PC-9 (cell line): ENCODE results near the gene P4HA3. TPM values are rescaled to one million over a fixed set of nuclear protein-coding genes. Genes with fewer than 3 reads are reported as not detected.

Experiments used
- BruUV-seq: library from RNA; stranded (reverse); fragments of 400-500 nt; replicated peaks from 2 replicates; lab custom pipeline; 2021; lab: Mats Ljungman, UMichigan
- CTCF ChIA-PET: fragments of 300-600 bp; sonication (Branson Sonifier 250); formaldehyde crosslinking; loops from one replicate; lab custom pipeline; 2022; ENCODE audit warnings: antibody characterized with exemption; lab: Charles Lee
- POLR2A ChIA-PET: fragments of 300-600 bp; sonication (Branson Sonifier 250); formaldehyde crosslinking; loops from one replicate; lab custom pipeline; 2022; ENCODE audit warnings: antibody characterized with exemption; ENCODE audit not compliant: unreplicated experiment; lab: Charles Lee
- DNase-seq, 2 experiments: peaks; one replicate each; pipeline versions ENCODE4 v3.0.0 to v3.0.0-alpha.2; 2015 to 2022; ENCODE audit warnings: mixed read lengths in 1 of 2
- H2AFZ ChIP-seq: fragments of 200-600 bp; sonication (generic); 2 replicates; pipeline ENCODE4 v1.8.1; 2017; ENCODE audit warnings: antibody characterized with exemption
- H3F3A ChIP-seq: fragments of 200-600 bp; sonication (generic); 2 replicates; pipeline ENCODE4 v1.8.1; 2017; ENCODE audit warnings: antibody characterized with exemption, mild to moderate bottlenecking, low read depth; ENCODE audit not compliant: insufficient read depth
- H3K27ac ChIP-seq: fragments of 200-600 bp; sonication (generic); 2 replicates; pipeline ENCODE4 v1.6.1; 2016; ENCODE audit warnings: mixed run types
- H3K27me3 ChIP-seq: fragments of 200-600 bp; sonication (generic); 2 replicates; pipeline ENCODE4 v1.6.1; 2016; ENCODE audit warnings: low read depth, mixed run types; ENCODE audit not compliant: insufficient read depth
- H3K36me3 ChIP-seq: fragments of 200-600 bp; sonication (generic); 2 replicates; pipeline ENCODE4 v1.6.1; 2016; ENCODE audit warnings: low read depth, mixed run types
- H3K4me1 ChIP-seq: fragments of 200-600 bp; sonication (generic); replicated peaks from 2 replicates; pipeline ENCODE4 v1.6.1; 2016; ENCODE audit warnings: mixed run types; ENCODE audit not compliant: insufficient read depth
- H3K4me2 ChIP-seq: fragments of 200-600 bp; sonication (generic); 2 replicates; pipeline ENCODE4 v1.6.1; 2017; ENCODE audit warnings: mixed run types
- H3K4me3 ChIP-seq: fragments of 200-600 bp; sonication (generic); 2 replicates; pipeline ENCODE4 v1.6.1; 2016; ENCODE audit warnings: mixed run types
- H3K79me2 ChIP-seq: fragments of 200-600 bp; sonication (generic); 2 replicates; pipeline ENCODE4 v1.6.1; 2017; ENCODE audit warnings: low read depth, mixed run types
- H3K9me2 ChIP-seq: fragments of 200-600 bp; sonication (generic); 2 replicates; pipeline ENCODE4 v1.8.1; 2017; ENCODE audit warnings: mild to moderate bottlenecking; ENCODE audit not compliant: insufficient read depth
- H3K9me3 ChIP-seq: fragments of 200-600 bp; sonication (generic); 2 replicates; pipeline ENCODE4 v1.8.1; 2016; ENCODE audit warnings: low read depth; ENCODE audit not compliant: insufficient read depth
- H4K20me1 ChIP-seq: fragments of 200-600 bp; sonication (generic); 2 replicates; pipeline ENCODE4 v1.8.1; 2017; ENCODE audit not compliant: insufficient read depth
- EZH2 ChIP-seq: fragments of 200-600 bp; sonication (generic); IDR thresholded peaks from 2 replicates; pipeline ENCODE4 v1.8.0; 2017; ENCODE audit warnings: antibody characterized with exemption, low read depth
- intact Hi-C: fragments of 100-400 bp; cut with micrococcal nuclease; formaldehyde crosslinking; loops from one replicate; pipeline ENCODE4 v1.10.0; 2022; ENCODE audit not compliant: unreplicated experiment
- total RNA-seq: library from RNA; stranded (reverse); gene quantifications from 2 replicates; pipeline ENCODE4 v1.2.3, GENCODE V29; 2021
- TF ChIP-seq, protein P1 (sequence below): fragments of 200-600 bp; sonication (generic); conservative IDR thresholded peaks from 2 replicates; pipeline ENCODE4 v1.6.1; 2017; ENCODE audit warnings: mixed run types, antibody characterized with exemption, mild to moderate bottlenecking, moderate library complexity

P4HA3 gene
- total RNA-seq, 1 experiment from 2014 or later: 0.22 TPM

DNA sequence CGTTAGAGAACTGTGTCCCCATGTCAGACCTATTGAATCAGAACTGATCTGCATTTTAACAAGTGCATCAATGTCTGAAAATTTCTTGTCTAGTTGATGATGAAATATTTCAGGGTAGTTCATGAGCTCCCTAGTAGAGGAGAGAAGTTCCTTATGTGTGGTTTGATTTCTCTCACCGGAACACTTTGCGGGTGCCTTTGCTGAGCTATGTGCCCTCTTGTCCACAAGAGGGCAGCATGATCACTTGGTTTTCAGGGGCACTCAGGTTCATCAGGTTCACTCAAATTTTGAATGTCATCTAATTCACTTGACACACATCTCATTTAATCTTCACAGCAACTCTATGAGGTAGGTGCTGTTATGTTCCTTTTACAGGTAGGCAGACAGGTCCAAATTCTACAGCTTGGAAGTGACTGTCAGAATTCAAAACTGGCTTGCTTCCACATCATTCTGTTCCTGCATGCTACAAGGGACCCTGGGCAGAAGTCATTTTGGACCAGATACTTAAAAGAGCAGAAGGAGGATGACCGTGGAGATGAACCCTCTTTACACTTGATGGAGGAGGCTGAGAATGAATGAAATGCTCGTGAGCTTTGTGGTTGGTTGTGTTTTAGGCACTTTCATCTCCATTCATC lies 55.6 kb downstream of the P4HA3 start:
- BruUV-seq: no TSS peak
- ChIA-PET CTCF (interaction anchor here (0.6 to 3.1 kb wide), 10 partner anchors 13 to 315 kb away, joined by 3 to 50 read pairs (median 3); no protein-coding TSS in a partner anchor), POLR2A (interaction anchor here (0.6 to 1.1 kb wide), 4 partner anchors 142 to 336 kb away, joined by 3 to 9 read pairs (median 3); partner anchors contain the start of gene POLD3)
- Histone ChIP-seq H3K4me3 (no peak overlapping the region), H3K36me3 (no peaks in the 10 kb centered on the region), H3K79me2 (no peaks in the 10 kb centered on the region), H3K9me2 (no peaks in the 10 kb centered on the region), H4K20me1 (no peaks in the 10 kb centered on the region), H3F3A (peaks cover 5% of the 10 kb centered on the region; the same call in 1 of the 2 replicates), H3K4me2 (no peak overlapping the region), H3K4me1 (no peaks in the 10 kb centered on the region), H2AFZ (no peak overlapping the region), H3K27ac (no peak overlapping the region), H3K27me3 (no peaks in the 10 kb centered on the region), H3K9me3 (no peaks in the 10 kb centered on the region)
- intact Hi-C loops: loop anchor here (1.0 to 10.0 kb wide), 6 partner anchors 141 to 479 kb away; partner anchors contain the start of genes CHRDL2 and PGM2L1
- DNase-seq: peak; percentile 52 to 60
- TF ChIP-seq, protein P1, sequence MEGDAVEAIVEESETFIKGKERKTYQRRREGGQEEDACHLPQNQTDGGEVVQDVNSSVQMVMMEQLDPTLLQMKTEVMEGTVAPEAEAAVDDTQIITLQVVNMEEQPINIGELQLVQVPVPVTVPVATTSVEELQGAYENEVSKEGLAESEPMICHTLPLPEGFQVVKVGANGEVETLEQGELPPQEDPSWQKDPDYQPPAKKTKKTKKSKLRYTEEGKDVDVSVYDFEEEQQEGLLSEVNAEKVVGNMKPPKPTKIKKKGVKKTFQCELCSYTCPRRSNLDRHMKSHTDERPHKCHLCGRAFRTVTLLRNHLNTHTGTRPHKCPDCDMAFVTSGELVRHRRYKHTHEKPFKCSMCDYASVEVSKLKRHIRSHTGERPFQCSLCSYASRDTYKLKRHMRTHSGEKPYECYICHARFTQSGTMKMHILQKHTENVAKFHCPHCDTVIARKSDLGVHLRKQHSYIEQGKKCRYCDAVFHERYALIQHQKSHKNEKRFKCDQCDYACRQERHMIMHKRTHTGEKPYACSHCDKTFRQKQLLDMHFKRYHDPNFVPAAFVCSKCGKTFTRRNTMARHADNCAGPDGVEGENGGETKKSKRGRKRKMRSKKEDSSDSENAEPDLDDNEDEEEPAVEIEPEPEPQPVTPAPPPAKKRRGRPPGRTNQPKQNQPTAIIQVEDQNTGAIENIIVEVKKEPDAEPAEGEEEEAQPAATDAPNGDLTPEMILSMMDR: peak; percentile 97
- TF ChIP-seq EZH2: no peak

DNA sequence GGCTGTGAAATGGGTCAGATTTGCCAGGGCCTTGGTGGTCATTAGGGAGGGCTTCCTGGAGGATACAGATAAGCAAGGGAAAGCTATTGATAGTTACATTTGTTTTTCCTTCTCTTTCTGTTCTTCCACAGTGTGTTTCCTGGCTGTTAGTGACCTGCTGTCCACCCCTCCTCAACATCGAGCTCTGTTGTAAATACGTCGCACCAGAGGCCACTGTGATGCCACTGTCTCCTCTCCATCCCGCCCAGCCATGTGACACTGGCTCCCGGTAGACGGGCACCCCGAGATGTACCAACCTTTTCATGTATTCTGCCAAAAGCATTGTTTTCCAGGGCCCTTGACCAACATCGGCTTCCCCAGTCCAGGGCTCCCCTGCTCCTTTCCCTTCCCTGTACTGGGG lies 58.1 kb downstream of the P4HA3 start:
- H3K79me2 ChIP-seq: no peaks in the 10 kb centered on the region
- no TSS peak for BruUV-seq
- no peaks in the 10 kb centered on the region for H4K20me1 ChIP-seq
- peaks cover 5% of the 10 kb centered on the region; the same call in 1 of the 2 replicates for H3F3A ChIP-seq
- no peak overlapping the region for H3K27ac ChIP-seq
- H3K4me1 ChIP-seq: no peaks in the 10 kb centered on the region
- H2AFZ ChIP-seq: no peak overlapping the region
- H3K4me2 ChIP-seq: no peak overlapping the region
- POLR2A ChIA-PET: interaction anchor here (0.5 to 0.6 kb wide), 2 partner anchors 27 to 144 kb away, joined by 5 read pairs; no protein-coding TSS in a partner anchor
- intact Hi-C loops: loop anchor here (10.0 kb wide), 1 partner anchor 481 kb away; the partner anchor contains the start of gene CHRDL2
- CTCF ChIA-PET: no interaction called here
- H3K9me3 ChIP-seq: no peaks in the 10 kb centered on the region
- no peaks in the 10 kb centered on the region for H3K9me2 ChIP-seq
- no peak overlapping the region for H3K4me3 ChIP-seq
- TF ChIP-seq, protein P1: no peak
- no peak for TF ChIP-seq EZH2
- DNase-seq: no peak
- 0 out of 2 replicates have a peak, but pooled peaks cover 8% of the 10 kb centered on the region for H3K36me3 ChIP-seq
- H3K27me3 ChIP-seq: no peaks in the 10 kb centered on the region

DNA sequence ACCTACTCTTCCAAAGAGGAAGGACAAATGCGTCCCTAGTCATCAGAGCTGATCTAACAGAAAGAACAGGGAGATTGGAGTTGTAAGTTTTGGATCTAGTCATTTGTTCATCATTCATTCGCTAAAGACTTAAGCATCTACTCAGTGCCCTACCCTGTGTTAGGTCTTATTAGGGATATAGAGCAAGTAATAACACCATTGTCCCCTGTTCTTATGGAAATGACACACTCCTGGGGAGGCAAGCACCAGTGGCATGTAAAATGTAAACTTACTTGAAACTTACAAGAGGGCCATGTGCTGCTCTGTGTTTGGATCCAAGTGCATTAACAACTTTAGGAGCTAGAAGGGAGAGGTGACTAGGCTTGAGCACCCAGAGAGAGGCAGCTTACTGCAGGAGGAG lies 61.9 kb downstream of the P4HA3 start:
- no TSS peak for BruUV-seq
- intact Hi-C loops: no loop called here

More for the DNA sequence above, 61.9 kb downstream of the P4HA3 start:
- ChIA-PET CTCF (no interaction called here), POLR2A (no interaction called here)
- Histone ChIP-seq H3K4me1 (no peaks in the 10 kb centered on the region), H2AFZ (no peak overlapping the region), H3K4me3 (no peak overlapping the region), H3K4me2 (no peak overlapping the region), H3K9me2 (no peaks in the 10 kb centered on the region), H3K27ac (no peak overlapping the region), H3F3A (no peaks in the 10 kb centered on the region), H3K36me3 (peaks cover 35% of the 10 kb centered on the region; the same call in 1 of the 2 replicates), H4K20me1 (no peaks in the 10 kb centered on the region), H3K27me3 (no peaks in the 10 kb centered on the region), H3K79me2 (no peaks in the 10 kb centered on the region), H3K9me3 (no peaks in the 10 kb centered on the region)
- TF ChIP-seq, protein P1: no peak
- no peak for DNase-seq
